Naive B cell (primary cell): ENCODE results near the gene UGT2A1. TPM values are rescaled to one million over a fixed set of nuclear protein-coding genes. Genes with fewer than 3 reads are reported as not detected.
"Not testable (repeated sequence)": the region's sequence is repeated elsewhere in the genome, so short reads cannot be mapped to it uniquely, and the experiment has no call there.

Experiments
- ATAC-seq, 2 donors: fragments of 150-1000 bp; cut with Tn5 transposase; 2 replicates each; pipeline ENCODE4 v1.10.0; 2021; ENCODE audit warnings: low read depth in 2 of 2, mild to moderate bottlenecking in 2 of 2, moderate library complexity in 2 of 2
- DNase-seq: peaks from one replicate; pipeline ENCODE4 v3.0.0; 2022
- H3K27ac Mint-ChIP-seq, 6 donors: one replicate each; pipeline ENCODE4 v1.8.0; 2020 to 2022; ENCODE audit warnings: mild to moderate bottlenecking in 6 of 6, mixed read lengths in 6 of 6, moderate library complexity in 5 of 6, inconsistent platforms in 2 of 6
- H3K27me3 Mint-ChIP-seq, 3 donors: one replicate each; pipeline ENCODE4 v1.8.0; 2021 to 2022; ENCODE audit warnings: mixed read lengths in 3 of 3, mild to moderate bottlenecking in 1 of 3
- H3K36me3 Mint-ChIP-seq, 2 donors: one replicate each; pipeline ENCODE4 v1.8.0; 2020 to 2022; ENCODE audit warnings: mixed read lengths in 2 of 2, inconsistent platforms in 1 of 2, mild to moderate bottlenecking in 1 of 2
- H3K4me1 Mint-ChIP-seq, 3 donors: one replicate each; pipeline ENCODE4 v1.8.0; 2020 to 2022; ENCODE audit warnings: mixed read lengths in 3 of 3, inconsistent platforms in 1 of 3, mild to moderate bottlenecking in 1 of 3, moderate library complexity in 1 of 3
- H3K4me3 Mint-ChIP-seq, 8 donors: one replicate each; pipeline ENCODE4 v1.8.0; 2020 to 2022; ENCODE audit warnings: mild to moderate bottlenecking in 8 of 8, mixed read lengths in 8 of 8, moderate library complexity in 8 of 8, inconsistent platforms in 2 of 8
- H3K9me3 Mint-ChIP-seq, 7 donors: one replicate each; pipeline ENCODE4 v1.8.0; 2020 to 2022; ENCODE audit warnings: mixed read lengths in 7 of 7, mild to moderate bottlenecking in 5 of 7, inconsistent platforms in 2 of 7, moderate library complexity in 1 of 7
- polyA plus RNA-seq, 6 donors: library from polyadenylated mRNA; unstranded; fragments of 300-500 nt; fragmentation: Illumina TruSeq; gene quantifications; one replicate each; pipeline ENCODE4 v1.2.3, GENCODE V29; 2021; ENCODE audit warnings: low read depth in 6 of 6

Gene UGT2A1
- not detected for polyA plus RNA-seq

- no peaks in the 10 kb centered on the region for H3K27me3 Mint-ChIP-seq
- H3K4me3 Mint-ChIP-seq = no peak within 1 kb of the TSS
- H3K9me3 Mint-ChIP-seq = peaks cover 0 to 2% (median 0%) of the 10 kb centered on the region in 7 donors
- no peaks in the 10 kb centered on the region for H3K36me3 Mint-ChIP-seq
- no peaks in the 10 kb centered on the region for H3K4me1 Mint-ChIP-seq
- no peak for ATAC-seq
- H3K27ac Mint-ChIP-seq = no peak within 1 kb of the TSS
- no peak for DNase-seq
These were observed at the start of gene UGT2A1 for GRCh38 chr4:69653147-69653546. UGT2A1 (minus strand) TSS chr4:69653247; CDS start chr4:69647644, 5,603 bp downstream.

GRCh38 chr4:69702201-69702600 lies 49.2 kb upstream of the UGT2A1 start:
- Mint-ChIP-seq H3K27me3 (no peaks in the 10 kb centered on the region), H3K4me3 (no peak overlapping the region), H3K36me3 (no peaks in the 10 kb centered on the region), H3K27ac (no peak overlapping the region), H3K9me3 (peaks cover 0 to 21% (median 2%) of the 10 kb centered on the region in 7 donors), H3K4me1 (no peaks in the 10 kb centered on the region)
- ATAC-seq (no peak), DNase-seq (no peak)

GRCh38 chr4:69701696-69702095 lies 48.6 kb upstream of the UGT2A1 start:
- no peak for ATAC-seq
- H3K36me3 Mint-ChIP-seq = no peaks in the 10 kb centered on the region

GRCh38 chr4:69697536-69698242 lies 44.6 kb upstream of the UGT2A1 start:
- no peak overlapping the region for H3K27ac Mint-ChIP-seq
- no peak overlapping the region for H3K4me3 Mint-ChIP-seq
- H3K36me3 Mint-ChIP-seq = no peaks in the 10 kb centered on the region
- H3K27me3 Mint-ChIP-seq = no peaks in the 10 kb centered on the region
- DNase-seq (no peak), ATAC-seq (no peak)
- H3K4me1 Mint-ChIP-seq = no peaks in the 10 kb centered on the region
- H3K9me3 Mint-ChIP-seq = peaks cover 0 to 21% (median 2%) of the 10 kb centered on the region in 7 donors

More at GRCh38 chr4:69701696-69702095, 48.6 kb upstream of the UGT2A1 start:
- Mint-ChIP-seq H3K4me1 (no peaks in the 10 kb centered on the region), H3K4me3 (no peak overlapping the region), H3K9me3 (peaks cover 0 to 21% (median 2%) of the 10 kb centered on the region in 7 donors), H3K27ac (no peak overlapping the region), H3K27me3 (no peaks in the 10 kb centered on the region)
- DNase-seq = no peak

- H3K4me3 Mint-ChIP-seq = no peak overlapping the region
- DNase-seq = no peak
- H3K27ac Mint-ChIP-seq = no peak overlapping the region
- H3K9me3 Mint-ChIP-seq = peaks cover 0 to 2% (median 0%) of the 10 kb centered on the region in 7 donors
- no peak for ATAC-seq
- H3K27me3 Mint-ChIP-seq = no peaks in the 10 kb centered on the region
- no peaks in the 10 kb centered on the region for H3K36me3 Mint-ChIP-seq
- H3K4me1 Mint-ChIP-seq = no peaks in the 10 kb centered on the region
These were observed 36.6 kb upstream of the UGT2A1 start for GRCh38 chr4:69689599-69689998.

GRCh38 chr4:69684804-69685203 lies 31.8 kb upstream of the UGT2A1 start:
- no peak for ATAC-seq
- no peak overlapping the region for H3K27ac Mint-ChIP-seq
- H3K4me1 Mint-ChIP-seq = no peaks in the 10 kb centered on the region
- no peak for DNase-seq
- no peaks in the 10 kb centered on the region for H3K27me3 Mint-ChIP-seq
- no peaks in the 10 kb centered on the region for H3K9me3 Mint-ChIP-seq
- H3K4me3 Mint-ChIP-seq = no peak overlapping the region
- no peaks in the 10 kb centered on the region for H3K36me3 Mint-ChIP-seq

- ATAC-seq (no peak), DNase-seq (no peak)
- H3K27me3 Mint-ChIP-seq = no peaks in the 10 kb centered on the region
- H3K4me3 Mint-ChIP-seq = no peak overlapping the region
- peaks cover 0 to 4% (median under 1%) of the 10 kb centered on the region in 7 donors for H3K9me3 Mint-ChIP-seq
- H3K27ac Mint-ChIP-seq = no peak overlapping the region
- H3K4me1 Mint-ChIP-seq = no peaks in the 10 kb centered on the region
- H3K36me3 Mint-ChIP-seq = no peaks in the 10 kb centered on the region
These were observed 15.6 kb upstream of the UGT2A1 start for GRCh38 chr4:69668680-69669079.

GRCh38 chr4:69664009-69664408 lies 11.0 kb upstream of the UGT2A1 start:
- not testable (repeated sequence) for H3K27ac Mint-ChIP-seq, H3K27me3 Mint-ChIP-seq, H3K4me3 Mint-ChIP-seq, ATAC-seq, H3K4me1 Mint-ChIP-seq, H3K36me3 Mint-ChIP-seq, DNase-seq
- peaks cover 0 to 13% (median 4%) of the 10 kb centered on the region in 7 donors for H3K9me3 Mint-ChIP-seq

- peaks cover 0 to 15% (median 4%) of the 10 kb centered on the region in 7 donors for H3K9me3 Mint-ChIP-seq
- not testable (repeated sequence) for ATAC-seq, H3K4me3 Mint-ChIP-seq, DNase-seq, H3K27me3 Mint-ChIP-seq, H3K4me1 Mint-ChIP-seq, H3K36me3 Mint-ChIP-seq, H3K27ac Mint-ChIP-seq
These were observed 8.2 kb upstream of the UGT2A1 start for GRCh38 chr4:69661130-69661803.

- H3K9me3 Mint-ChIP-seq = peaks cover 0 to 11% (median 1%) of the 10 kb centered on the region in 7 donors
- no peak for ATAC-seq
- H3K4me3 Mint-ChIP-seq = no peak overlapping the region
- no peaks in the 10 kb centered on the region for H3K27me3 Mint-ChIP-seq
- no peak overlapping the region for H3K27ac Mint-ChIP-seq
- DNase-seq = no peak
- H3K36me3 Mint-ChIP-seq = no peaks in the 10 kb centered on the region
- no peaks in the 10 kb centered on the region for H3K4me1 Mint-ChIP-seq
These were observed 5.1 kb upstream of the UGT2A1 start for GRCh38 chr4:69658133-69658532.

GRCh38 chr4:69656653-69657158 lies 3.7 kb upstream of the UGT2A1 start:
- no peak overlapping the region for H3K27ac Mint-ChIP-seq
- no peak for DNase-seq
- H3K4me1 Mint-ChIP-seq = no peaks in the 10 kb centered on the region
- H3K36me3 Mint-ChIP-seq = no peaks in the 10 kb centered on the region
- H3K9me3 Mint-ChIP-seq = peaks cover 0 to 8% (median 0%) of the 10 kb centered on the region in 7 donors
- no peak for ATAC-seq
- H3K4me3 Mint-ChIP-seq = no peak overlapping the region
- no peaks in the 10 kb centered on the region for H3K27me3 Mint-ChIP-seq

GRCh38 chr4:69650872-69651271 lies 2.2 kb downstream of the UGT2A1 start:
- H3K4me1 Mint-ChIP-seq = no peaks in the 10 kb centered on the region
- DNase-seq (no peak), ATAC-seq (no peak)
- no peak overlapping the region for H3K4me3 Mint-ChIP-seq
- no peaks in the 10 kb centered on the region for H3K36me3 Mint-ChIP-seq
- no peaks in the 10 kb centered on the region for H3K9me3 Mint-ChIP-seq
- no peaks in the 10 kb centered on the region for H3K27me3 Mint-ChIP-seq
- H3K27ac Mint-ChIP-seq = no peak overlapping the region

- Mint-ChIP-seq H3K36me3 (no peaks in the 10 kb centered on the region), H3K27me3 (no peaks in the 10 kb centered on the region), H3K9me3 (no peaks in the 10 kb centered on the region), H3K27ac (no peak overlapping the region), H3K4me3 (no peak overlapping the region), H3K4me1 (no peaks in the 10 kb centered on the region)
- ATAC-seq = no peak
- DNase-seq = no peak
These were observed 3.4 kb downstream of the UGT2A1 start for GRCh38 chr4:69649629-69650028.

- Mint-ChIP-seq H3K27ac (no peak overlapping the region), H3K36me3 (no peaks in the 10 kb centered on the region), H3K9me3 (no peaks in the 10 kb centered on the region), H3K27me3 (no peaks in the 10 kb centered on the region), H3K4me3 (no peak overlapping the region), H3K4me1 (no peaks in the 10 kb centered on the region)
- ATAC-seq = no peak
- DNase-seq = no peak
These were observed 3.8 kb downstream of the UGT2A1 start for GRCh38 chr4:69649207-69649606.
